ENCODE data around the gene MOAP1. TPM values are rescaled to one million over a fixed set of nuclear protein-coding genes. Genes with fewer than 3 reads are reported as not detected.
"Not testable (repeated sequence)": the region's sequence is repeated elsewhere in the genome, so short reads cannot be mapped to it uniquely, and the experiment has no call there.

The MOAP1 gene, protein sequence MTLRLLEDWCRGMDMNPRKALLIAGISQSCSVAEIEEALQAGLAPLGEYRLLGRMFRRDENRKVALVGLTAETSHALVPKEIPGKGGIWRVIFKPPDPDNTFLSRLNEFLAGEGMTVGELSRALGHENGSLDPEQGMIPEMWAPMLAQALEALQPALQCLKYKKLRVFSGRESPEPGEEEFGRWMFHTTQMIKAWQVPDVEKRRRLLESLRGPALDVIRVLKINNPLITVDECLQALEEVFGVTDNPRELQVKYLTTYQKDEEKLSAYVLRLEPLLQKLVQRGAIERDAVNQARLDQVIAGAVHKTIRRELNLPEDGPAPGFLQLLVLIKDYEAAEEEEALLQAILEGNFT
- total RNA-seq (10 to 100 TPM; 22.4 to 25.5 TPM), polyA plus RNA-seq (ENCODE audit: insufficient read depth, low read depth, low replicate concordance) (22.6 TPM)
- long read RNA-seq, donor 1, transcript MOAP1-201 (3 exons, 2,441 nt): major isoform, 12 of 13 reads
- long read RNA-seq, donor 1, partial matches to known transcripts: 0 of 13 reads
- long read RNA-seq, donor 1, other reads (novel, unspliced or antisense): 0 of 13 reads
- long read RNA-seq, donor 2, transcript MOAP1-201 (3 exons, 2,441 nt): major isoform, 5 of 9 reads
- long read RNA-seq, donor 2, partial matches to known transcripts: 0 of 9 reads
- long read RNA-seq, donor 2, other reads (novel, unspliced or antisense): 0 of 9 reads

DNA sequence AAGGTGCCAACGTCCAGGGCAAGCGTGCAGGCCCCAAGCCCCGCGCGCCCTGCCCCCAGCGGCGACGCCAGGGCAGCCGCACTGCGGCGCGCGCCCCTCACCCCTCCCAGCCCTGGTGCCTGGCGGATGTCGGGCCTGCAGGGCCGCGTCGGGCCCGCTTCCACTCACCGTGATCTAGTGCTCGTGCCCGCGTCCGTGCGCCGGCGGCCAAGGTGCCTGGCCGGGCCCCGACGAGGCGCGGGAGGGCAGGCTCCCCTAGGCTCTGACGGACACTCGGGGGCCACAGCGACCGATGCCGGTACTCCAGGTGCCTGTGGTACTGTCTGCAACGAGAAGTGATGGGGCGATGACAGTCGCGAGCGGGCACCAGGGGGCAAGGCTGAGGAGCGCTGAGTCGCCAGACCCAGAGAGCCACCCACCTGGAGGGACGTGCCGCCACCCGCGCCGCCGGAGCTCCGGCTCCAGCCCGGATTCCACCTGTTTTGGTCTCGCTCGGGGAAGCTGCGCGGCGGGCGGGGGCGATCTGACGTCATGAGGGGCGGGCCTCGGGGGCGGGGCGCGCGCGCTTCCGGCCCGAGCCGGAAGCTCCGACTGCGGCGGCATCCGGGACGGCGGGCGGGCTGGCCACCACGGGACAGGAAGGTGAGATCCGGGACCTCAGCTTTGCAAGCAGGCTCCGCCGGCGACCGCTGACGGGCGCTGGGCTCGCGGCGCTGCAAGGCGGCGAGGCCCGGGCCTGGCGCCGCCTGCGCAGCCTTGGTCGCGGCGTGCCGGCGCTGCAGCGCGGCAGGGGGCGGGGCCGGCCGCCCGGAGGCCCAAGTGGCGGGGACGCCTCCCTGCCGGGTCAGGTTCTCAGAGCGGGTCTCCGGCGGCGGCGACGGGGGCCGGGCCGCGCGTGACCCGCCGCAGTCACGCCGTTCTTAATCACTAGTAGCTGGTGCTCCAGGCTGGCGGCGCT lies at the start of gene MOAP1, which contains the start of gene LYSET:
Gene MOAP1, minus strand, starts transcription at position 507 of the 958 bp plus-strand sequence. CDS start 655 bp downstream, outside the sequence.
Gene LYSET, plus strand, starts transcription at position 927 of the 958 bp plus-strand sequence. CDS start 89 bp downstream, outside the sequence.
- no peaks in the 10 kb centered on the region for H3K9me3 ChIP-seq
- peaks cover 19% of the 10 kb centered on the region for H3K4me1 ChIP-seq
- H3K36me3 ChIP-seq (ENCODE audit: low read depth, missing control alignments): no peaks in the 10 kb centered on the region
- DNase-seq: peak; percentile 91
- H3K27ac ChIP-seq: peak within 1 kb of the TSS; percentile 95 to 96
- no peaks in the 10 kb centered on the region for H3K27me3 ChIP-seq
- WGBS, 2 donors: 0% methylated on average over 21 to 68 of the region's 124 CpGs
- intact Hi-C loops (cut with DNase I; ENCODE audit: low total_unique reads): no loop called here
- peak within 1 kb of the TSS; percentile 95 to 98 for H3K4me3 ChIP-seq
- TF ChIP-seq, protein P1, sequence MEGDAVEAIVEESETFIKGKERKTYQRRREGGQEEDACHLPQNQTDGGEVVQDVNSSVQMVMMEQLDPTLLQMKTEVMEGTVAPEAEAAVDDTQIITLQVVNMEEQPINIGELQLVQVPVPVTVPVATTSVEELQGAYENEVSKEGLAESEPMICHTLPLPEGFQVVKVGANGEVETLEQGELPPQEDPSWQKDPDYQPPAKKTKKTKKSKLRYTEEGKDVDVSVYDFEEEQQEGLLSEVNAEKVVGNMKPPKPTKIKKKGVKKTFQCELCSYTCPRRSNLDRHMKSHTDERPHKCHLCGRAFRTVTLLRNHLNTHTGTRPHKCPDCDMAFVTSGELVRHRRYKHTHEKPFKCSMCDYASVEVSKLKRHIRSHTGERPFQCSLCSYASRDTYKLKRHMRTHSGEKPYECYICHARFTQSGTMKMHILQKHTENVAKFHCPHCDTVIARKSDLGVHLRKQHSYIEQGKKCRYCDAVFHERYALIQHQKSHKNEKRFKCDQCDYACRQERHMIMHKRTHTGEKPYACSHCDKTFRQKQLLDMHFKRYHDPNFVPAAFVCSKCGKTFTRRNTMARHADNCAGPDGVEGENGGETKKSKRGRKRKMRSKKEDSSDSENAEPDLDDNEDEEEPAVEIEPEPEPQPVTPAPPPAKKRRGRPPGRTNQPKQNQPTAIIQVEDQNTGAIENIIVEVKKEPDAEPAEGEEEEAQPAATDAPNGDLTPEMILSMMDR (IDR thresholded peaks at IDR 0.05): no peak
- no peak for TF ChIP-seq POLR2A (IDR thresholded peaks at IDR 0.05)

DNA sequence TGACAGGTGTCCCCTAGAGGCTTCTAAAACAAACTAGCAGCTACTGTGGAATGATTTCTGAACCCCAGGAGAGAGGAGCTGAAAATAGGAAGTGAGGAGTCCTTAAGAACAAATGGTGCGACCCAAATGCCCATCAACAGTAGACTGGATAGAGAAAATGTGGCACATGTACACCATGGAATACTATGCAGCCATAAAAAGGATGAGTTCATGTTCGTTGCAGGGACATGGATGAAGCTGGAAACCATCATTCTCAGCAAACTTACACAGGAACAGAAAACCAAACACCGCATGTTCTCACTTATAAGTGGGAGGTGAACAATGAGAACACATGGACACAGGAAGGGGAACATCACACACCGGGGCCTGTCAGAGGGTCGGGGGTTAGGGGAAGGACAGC lies 48.4 kb upstream of the MOAP1 start:
- H3K4me1 ChIP-seq; H3K4me3 ChIP-seq; DNase-seq; intact Hi-C loops (cut with DNase I; ENCODE audit: low total_unique reads); H3K27me3 ChIP-seq; H3K36me3 ChIP-seq (ENCODE audit: low read depth, missing control alignments); H3K27ac ChIP-seq; H3K9me3 ChIP-seq: not testable (repeated sequence)
- WGBS, 2 donors: 81 to 85% methylated on average over 5 of the region's 5 CpGs

DNA sequence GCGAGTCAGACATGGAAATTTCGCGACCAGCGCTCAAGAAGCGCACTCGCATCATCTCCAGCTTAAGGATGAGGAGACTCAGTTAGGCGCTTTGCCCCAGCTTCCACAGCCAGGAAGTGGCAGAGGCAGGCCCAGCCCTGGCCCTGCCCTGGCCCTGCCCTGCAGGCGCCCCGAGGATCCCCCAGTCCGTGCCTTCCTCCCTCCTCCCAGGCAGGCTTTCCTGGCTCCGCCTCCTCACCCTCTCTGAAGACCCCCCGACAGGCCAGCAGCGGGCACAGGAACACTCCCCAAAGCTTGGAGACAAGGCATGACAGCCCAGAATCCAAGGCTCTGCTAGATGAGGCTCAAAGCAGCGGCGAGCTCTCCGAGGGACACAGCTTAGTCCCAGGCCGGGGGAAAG lies 47.5 kb upstream of the MOAP1 start:
- no peak for TF ChIP-seq POLR2A (IDR thresholded peaks at IDR 0.05)
- TF ChIP-seq, protein P1 (IDR thresholded peaks at IDR 0.05): no peak
- no peaks in the 10 kb centered on the region for H3K36me3 ChIP-seq (ENCODE audit: low read depth, missing control alignments)
- H3K9me3 ChIP-seq: no peaks in the 10 kb centered on the region
- WGBS, 2 donors: 45 to 57% methylated on average over 9 to 17 of the region's 17 CpGs
- H3K27ac ChIP-seq: no peak overlapping the region
- intact Hi-C loops (cut with DNase I; ENCODE audit: low total_unique reads): no loop called here
- DNase-seq: no peak
- no peaks in the 10 kb centered on the region for H3K4me1 ChIP-seq
- H3K4me3 ChIP-seq: peak overlapping the region; percentile 42 to 48
- no peaks in the 10 kb centered on the region for H3K27me3 ChIP-seq

DNA sequence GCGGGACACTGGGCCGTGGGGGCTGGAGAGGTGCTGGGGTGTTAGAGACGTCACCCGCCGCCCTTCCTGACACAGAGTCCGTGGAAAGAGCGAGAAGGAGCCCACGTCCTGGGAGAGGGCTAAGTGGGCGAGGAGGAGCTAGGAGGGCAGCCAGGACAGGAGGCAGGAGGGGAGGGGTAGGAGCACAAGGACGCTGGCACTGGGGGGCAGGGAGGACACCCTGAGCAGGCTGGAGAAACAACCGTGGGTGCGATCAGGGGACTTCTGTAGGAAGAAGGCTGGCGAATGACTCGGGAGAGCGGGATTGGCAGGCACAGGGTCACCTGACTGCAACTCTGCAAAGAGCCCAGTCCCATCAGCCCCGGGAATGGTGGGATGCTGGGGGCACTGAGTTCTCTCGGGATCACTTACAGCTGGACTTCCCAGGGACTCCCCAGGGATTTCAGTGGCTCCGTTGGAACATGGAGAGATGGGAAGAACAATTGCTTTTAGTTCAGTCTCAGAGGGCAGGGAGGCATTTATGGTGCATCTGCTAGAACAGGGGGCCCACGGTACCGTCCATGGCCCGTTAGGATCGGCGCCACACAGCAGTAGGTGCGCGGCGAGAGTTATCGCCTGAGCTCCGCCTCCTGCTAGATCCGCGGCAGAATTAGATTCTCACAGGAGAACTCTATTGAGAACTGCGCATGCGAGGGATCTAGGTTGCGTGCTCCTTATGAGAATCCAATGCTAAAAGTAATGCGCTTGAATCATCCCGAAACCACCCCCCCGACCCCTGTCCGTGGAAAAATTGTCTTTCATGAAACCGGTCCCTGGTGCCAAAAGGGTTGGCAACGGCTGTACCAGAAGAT lies 46.7 kb upstream of the MOAP1 start:
- peak overlapping the region; percentile 42 to 48 for H3K4me3 ChIP-seq
- intact Hi-C loops (cut with DNase I; ENCODE audit: low total_unique reads): no loop called here
- no peak overlapping the region for H3K27ac ChIP-seq
- H3K27me3 ChIP-seq: no peaks in the 10 kb centered on the region
- H3K36me3 ChIP-seq (ENCODE audit: low read depth, missing control alignments): no peaks in the 10 kb centered on the region
- no peak for TF ChIP-seq POLR2A (IDR thresholded peaks at IDR 0.05)
- TF ChIP-seq, protein P1 (IDR thresholded peaks at IDR 0.05): no peak
- DNase-seq: peak; percentile 30
- WGBS, 2 donors: 11 to 26% methylated on average over 32 to 39 of the region's 39 CpGs
- no peaks in the 10 kb centered on the region for H3K4me1 ChIP-seq
- no peaks in the 10 kb centered on the region for H3K9me3 ChIP-seq
